ENCODE measurements around the gene AIFM1.

- TF ChIP-seq CTCF (IDR thresholded peaks at IDR 0.05) (no peak), POLR2A (IDR thresholded peaks at IDR 0.05) (no peak)
Observed at GRCh38 chrX:130085551-130086446, 79.8 kb downstream of the AIFM1 start.

Measured in vagina (tissue), 2 donors.